ENCODE data around the gene DPF3.

Gene DPF3

GRCh38 chr14:72636871-72637270, 257.0 kb downstream of the DPF3 start:
- H3K4me3 ChIP-seq (ENCODE audit: low read length): no peak overlapping the region
- no CpG with 5 or more reads among the region's 4 CpGs for WGBS (ENCODE audit: insufficient coverage, insufficient read length)
- H3K9me3 ChIP-seq (ENCODE audit: control insufficient read depth, insufficient read depth, low read length): no peaks in the 10 kb centered on the region
- DNase-seq (ENCODE audit: low read depth, low spot score): no peak
- H3K36me3 ChIP-seq (ENCODE audit: control insufficient read depth, insufficient read depth, low read length): no peaks in the 10 kb centered on the region
- no peak overlapping the region for H3K27ac ChIP-seq (ENCODE audit: low read length)
- H3K4me1 ChIP-seq (ENCODE audit: control insufficient read depth, insufficient read depth, low read length): no peaks in the 10 kb centered on the region
- no peaks in the 10 kb centered on the region for H3K27me3 ChIP-seq (ENCODE audit: control insufficient read depth, insufficient read depth, low read length)

GRCh38 chr14:72636094-72636493, 257.8 kb downstream of the DPF3 start:
- Histone ChIP-seq H3K27ac (ENCODE audit: low read length) (no peak overlapping the region), H3K27me3 (ENCODE audit: control insufficient read depth, insufficient read depth, low read length) (no peaks in the 10 kb centered on the region), H3K36me3 (ENCODE audit: control insufficient read depth, insufficient read depth, low read length) (no peaks in the 10 kb centered on the region), H3K9me3 (ENCODE audit: control insufficient read depth, insufficient read depth, low read length) (no peaks in the 10 kb centered on the region), H3K4me3 (ENCODE audit: low read length) (no peak overlapping the region), H3K4me1 (ENCODE audit: control insufficient read depth, insufficient read depth, low read length) (no peaks in the 10 kb centered on the region)
- DNase-seq (ENCODE audit: low read depth, low spot score): no peak
- WGBS (ENCODE audit: insufficient coverage, insufficient read length): no CpG with 5 or more reads among the region's 1 CpG

GRCh38 chr14:72634691-72635616, 258.9 kb downstream of the DPF3 start:
- Histone ChIP-seq H3K4me1 (ENCODE audit: control insufficient read depth, insufficient read depth, low read length) (no peaks in the 10 kb centered on the region), H3K27me3 (ENCODE audit: control insufficient read depth, insufficient read depth, low read length) (no peaks in the 10 kb centered on the region), H3K36me3 (ENCODE audit: control insufficient read depth, insufficient read depth, low read length) (no peaks in the 10 kb centered on the region), H3K4me3 (ENCODE audit: low read length) (no peak overlapping the region), H3K27ac (ENCODE audit: low read length) (no peak overlapping the region), H3K9me3 (ENCODE audit: control insufficient read depth, insufficient read depth, low read length) (no peaks in the 10 kb centered on the region)
- DNase-seq (ENCODE audit: low read depth, low spot score): no peak
- no CpG with 5 or more reads among the region's 4 CpGs for WGBS (ENCODE audit: insufficient coverage, insufficient read length)

GRCh38 chr14:72633551-72633950, 260.4 kb downstream of the DPF3 start:
- Histone ChIP-seq H3K27ac (ENCODE audit: low read length) (no peak overlapping the region), H3K36me3 (ENCODE audit: control insufficient read depth, insufficient read depth, low read length) (no peaks in the 10 kb centered on the region), H3K4me3 (ENCODE audit: low read length) (no peak overlapping the region), H3K27me3 (ENCODE audit: control insufficient read depth, insufficient read depth, low read length) (no peaks in the 10 kb centered on the region), H3K9me3 (ENCODE audit: control insufficient read depth, insufficient read depth, low read length) (no peaks in the 10 kb centered on the region), H3K4me1 (ENCODE audit: control insufficient read depth, insufficient read depth, low read length) (no peaks in the 10 kb centered on the region)
- DNase-seq (ENCODE audit: low read depth, low spot score): no peak
- WGBS (ENCODE audit: insufficient coverage, insufficient read length): no CpG with 5 or more reads among the region's 5 CpGs

GRCh38 chr14:72632727-72633126, 261.2 kb downstream of the DPF3 start:
- H3K4me1 ChIP-seq (ENCODE audit: control insufficient read depth, insufficient read depth, low read length): no peaks in the 10 kb centered on the region
- DNase-seq (ENCODE audit: low read depth, low spot score): no peak
- no peaks in the 10 kb centered on the region for H3K27me3 ChIP-seq (ENCODE audit: control insufficient read depth, insufficient read depth, low read length)
- H3K27ac ChIP-seq (ENCODE audit: low read length): no peak overlapping the region
- no peaks in the 10 kb centered on the region for H3K36me3 ChIP-seq (ENCODE audit: control insufficient read depth, insufficient read depth, low read length)
- no peak overlapping the region for H3K4me3 ChIP-seq (ENCODE audit: low read length)
- no peaks in the 10 kb centered on the region for H3K9me3 ChIP-seq (ENCODE audit: control insufficient read depth, insufficient read depth, low read length)
- WGBS (ENCODE audit: insufficient coverage, insufficient read length): 100% methylated on average over 1 of the region's 1 CpG

- H3K36me3 ChIP-seq (ENCODE audit: control insufficient read depth, insufficient read depth, low read length): no peaks in the 10 kb centered on the region
- no peak overlapping the region for H3K4me3 ChIP-seq (ENCODE audit: low read length)
- no peaks in the 10 kb centered on the region for H3K27me3 ChIP-seq (ENCODE audit: control insufficient read depth, insufficient read depth, low read length)
- no CpG with 5 or more reads among the region's 1 CpG for WGBS (ENCODE audit: insufficient coverage, insufficient read length)
- DNase-seq (ENCODE audit: low read depth, low spot score): no peak
- no peak overlapping the region for H3K27ac ChIP-seq (ENCODE audit: low read length)
- no peaks in the 10 kb centered on the region for H3K9me3 ChIP-seq (ENCODE audit: control insufficient read depth, insufficient read depth, low read length)
- no peaks in the 10 kb centered on the region for H3K4me1 ChIP-seq (ENCODE audit: control insufficient read depth, insufficient read depth, low read length)
Observed at GRCh38 chr14:72631401-72631800, 262.5 kb downstream of the DPF3 start.

GRCh38 chr14:72630374-72630773, 263.5 kb downstream of the DPF3 start:
- no peak for DNase-seq (ENCODE audit: low read depth, low spot score)
- Histone ChIP-seq H3K36me3 (ENCODE audit: control insufficient read depth, insufficient read depth, low read length) (no peaks in the 10 kb centered on the region), H3K9me3 (ENCODE audit: control insufficient read depth, insufficient read depth, low read length) (no peaks in the 10 kb centered on the region)

GRCh38 chr14:72629534-72629933, 264.4 kb downstream of the DPF3 start:
- Histone ChIP-seq H3K4me1 (ENCODE audit: control insufficient read depth, insufficient read depth, low read length) (no peaks in the 10 kb centered on the region), H3K36me3 (ENCODE audit: control insufficient read depth, insufficient read depth, low read length) (no peaks in the 10 kb centered on the region), H3K27ac (ENCODE audit: low read length) (no peak overlapping the region), H3K9me3 (ENCODE audit: control insufficient read depth, insufficient read depth, low read length) (no peaks in the 10 kb centered on the region), H3K27me3 (ENCODE audit: control insufficient read depth, insufficient read depth, low read length) (no peaks in the 10 kb centered on the region), H3K4me3 (ENCODE audit: low read length) (no peak overlapping the region)
- no CpG with 5 or more reads among the region's 2 CpGs for WGBS (ENCODE audit: insufficient coverage, insufficient read length)
- DNase-seq (ENCODE audit: low read depth, low spot score): no peak

More at GRCh38 chr14:72630374-72630773, 263.5 kb downstream of the DPF3 start:
- Histone ChIP-seq H3K27ac (ENCODE audit: low read length) (no peak overlapping the region), H3K27me3 (ENCODE audit: control insufficient read depth, insufficient read depth, low read length) (no peaks in the 10 kb centered on the region), H3K4me3 (ENCODE audit: low read length) (no peak overlapping the region), H3K4me1 (ENCODE audit: control insufficient read depth, insufficient read depth, low read length) (no peaks in the 10 kb centered on the region)
- no CpG with 5 or more reads among the region's 4 CpGs for WGBS (ENCODE audit: insufficient coverage, insufficient read length)

- no CpG with 5 or more reads among the region's 2 CpGs for WGBS (ENCODE audit: insufficient coverage, insufficient read length)
- no peak overlapping the region for H3K4me3 ChIP-seq (ENCODE audit: low read length)
- no peak overlapping the region for H3K27ac ChIP-seq (ENCODE audit: low read length)
- H3K27me3 ChIP-seq (ENCODE audit: control insufficient read depth, insufficient read depth, low read length): no peaks in the 10 kb centered on the region
- no peaks in the 10 kb centered on the region for H3K9me3 ChIP-seq (ENCODE audit: control insufficient read depth, insufficient read depth, low read length)
- no peaks in the 10 kb centered on the region for H3K36me3 ChIP-seq (ENCODE audit: control insufficient read depth, insufficient read depth, low read length)
- DNase-seq (ENCODE audit: low read depth, low spot score): no peak
- no peaks in the 10 kb centered on the region for H3K4me1 ChIP-seq (ENCODE audit: control insufficient read depth, insufficient read depth, low read length)
Observed at GRCh38 chr14:72625689-72626088, 268.2 kb downstream of the DPF3 start.

- WGBS (ENCODE audit: insufficient coverage, insufficient read length): no CpG with 5 or more reads among the region's 6 CpGs
- H3K9me3 ChIP-seq (ENCODE audit: control insufficient read depth, insufficient read depth, low read length): no peaks in the 10 kb centered on the region
- H3K4me3 ChIP-seq (ENCODE audit: low read length): no peak overlapping the region
- no peaks in the 10 kb centered on the region for H3K36me3 ChIP-seq (ENCODE audit: control insufficient read depth, insufficient read depth, low read length)
- no peak overlapping the region for H3K27ac ChIP-seq (ENCODE audit: low read length)
- no peaks in the 10 kb centered on the region for H3K27me3 ChIP-seq (ENCODE audit: control insufficient read depth, insufficient read depth, low read length)
- no peak for DNase-seq (ENCODE audit: low read depth, low spot score)
- peaks cover 3% of the 10 kb centered on the region for H3K4me1 ChIP-seq (ENCODE audit: control insufficient read depth, insufficient read depth, low read length)
Observed at GRCh38 chr14:72621387-72622065, 272.4 kb downstream of the DPF3 start.
